Uterus (tissue), 4 donors: ENCODE data around the gene MKLN1. TPM values are rescaled to one million over a fixed set of nuclear protein-coding genes. Genes with fewer than 3 reads are reported as not detected.
"Not testable (repeated sequence)": the region's sequence is repeated elsewhere in the genome, so short reads cannot be mapped to it uniquely, and the experiment has no call there.

Experiments used
- DNase-seq, 2 donors: peaks; one replicate each; pipeline ENCODE4 v3.0.0-alpha.2; 2019 to 2020
- H3K27ac ChIP-seq, 2 donors: fragments of 200-600 bp; sonication (generic); 1 replicate in 1 of 2; 2 replicates in 1 of 2; pipeline ENCODE4 v1.5.1; 2016 to 2018
- H3K27me3 ChIP-seq, 2 donors: fragments of 200-600 bp; sonication (generic); one replicate each; pipeline ENCODE4 v1.5.1; 2018 to 2019; ENCODE audit warnings: control low read depth in 1 of 2
- H3K36me3 ChIP-seq, 2 donors: fragments of 200-600 bp; sonication (generic); one replicate each; pipeline ENCODE4 v1.5.1; 2019; ENCODE audit warnings: control low read depth in 1 of 2
- H3K4me1 ChIP-seq, 2 donors: fragments of 200-600 bp; sonication (generic); one replicate each; pipeline ENCODE4 v1.5.1; 2018 to 2019; ENCODE audit warnings: control low read depth in 1 of 2
- H3K4me3 ChIP-seq, 2 donors: fragments of 200-600 bp; sonication (generic); 1 replicate in 1 of 2; 2 replicates in 1 of 2; pipeline ENCODE4 v1.5.1; 2018 to 2019; ENCODE audit warnings: mild to moderate bottlenecking in 1 of 2
- H3K9me3 ChIP-seq, 2 donors: fragments of 200-600 bp; sonication (generic); one replicate each; pipeline ENCODE4 v1.5.1; 2019; ENCODE audit warnings: control low read depth in 1 of 2
- CTCF ChIP-seq, 4 experiments: fragments of 200-600 bp in 2 of 4; fragments of 450-650 bp in 2 of 4; sonication (generic) in 2 of 4; IDR thresholded peaks; one replicate each; pipeline ENCODE4 v1.5.1; 2016 to 2019; ENCODE audit warnings: antibody characterized with exemption in 4 of 4, mild to moderate bottlenecking in 2 of 4, moderate library complexity in 1 of 4
- POLR2A ChIP-seq, 2 donors: fragments of 450-650 bp; IDR thresholded peaks; one replicate each; pipeline ENCODE4 v1.6.1; 2016; ENCODE audit warnings: antibody characterized with exemption in 2 of 2, mild to moderate bottlenecking in 1 of 2, moderate library complexity in 1 of 2
- intact Hi-C: fragments of 100-400 bp; cut with DNase I; formaldehyde crosslinking; loops from one replicate; pipeline ENCODE4 v1.15.1; 2023; ENCODE audit warnings: low total_unique reads
- total RNA-seq, 4 donors: library from RNA; depleted of rRNA in 3 of 4; stranded (reverse); fragments of >200 nt in 3 of 4; gene quantifications; one replicate each; pipeline versions ENCODE4 v1.1.0 to v1.2.4, GENCODE V29; 2014 to 2023
- donor health status: DM: yes; HTN: yes; CAD: no.

Gene MKLN1
- total RNA-seq, 4 donors from 2014 or later: 52.9 to 311 (median 128) TPM

GRCh38 chr7:131329176-131329570, 1.5 kb downstream of the MKLN1 start:
- Histone ChIP-seq H3K4me1 (no peaks in the 10 kb centered on the region), H3K9me3 (no peaks in the 10 kb centered on the region), H3K27ac (peak overlapping the region; percentile 96), H3K36me3 (no peaks in the 10 kb centered on the region), H3K27me3 (no peaks in the 10 kb centered on the region), H3K4me3 (peak overlapping the region; percentile 79 to 89)
- no peak for DNase-seq
- intact Hi-C loops: no loop called here
- TF ChIP-seq POLR2A (IDR thresholded peaks at IDR 0.05) (no peak), CTCF (IDR thresholded peaks at IDR 0.05) (no peak)

GRCh38 chr7:131330299-131330698, 2.6 kb downstream of the MKLN1 start:
- Histone ChIP-seq H3K27ac (peak overlapping the region in 1 of 2 donors; percentile 96), H3K4me1 (no peaks in the 10 kb centered on the region), H3K4me3 (peak overlapping the region in 1 of 2 donors; percentile 79), H3K27me3 (no peaks in the 10 kb centered on the region), H3K9me3 (no peaks in the 10 kb centered on the region), H3K36me3 (no peaks in the 10 kb centered on the region)
- intact Hi-C loops: no loop called here
- TF ChIP-seq POLR2A (IDR thresholded peaks at IDR 0.05) (no peak), CTCF (IDR thresholded peaks at IDR 0.05) (no peak)
- no peak for DNase-seq

DNA sequence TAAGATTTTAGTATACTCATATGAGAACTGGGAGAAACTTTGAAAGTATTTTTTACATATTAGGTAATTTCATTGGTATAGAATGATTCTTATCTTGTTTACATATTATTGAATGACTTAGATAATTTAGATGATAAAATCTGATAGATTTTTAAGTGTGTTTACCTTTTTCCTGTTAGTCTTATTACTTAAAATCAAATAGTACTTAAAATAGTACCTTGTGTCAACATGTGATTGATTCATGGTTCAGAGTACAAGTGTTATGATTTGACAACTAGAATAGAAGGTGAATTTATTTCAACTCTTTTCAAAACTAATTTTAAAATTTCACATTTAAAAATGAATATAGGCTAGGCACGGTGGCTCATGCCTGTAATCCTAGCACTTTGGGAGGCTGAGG, 4.1 kb downstream of the MKLN1 start:
- H3K9me3 ChIP-seq: no peaks in the 10 kb centered on the region
- no peaks in the 10 kb centered on the region for H3K27me3 ChIP-seq
- H3K27ac ChIP-seq: no peak overlapping the region
- no peak for DNase-seq
- H3K36me3 ChIP-seq: no peaks in the 10 kb centered on the region
- H3K4me3 ChIP-seq: no peak overlapping the region
- no peaks in the 10 kb centered on the region for H3K4me1 ChIP-seq
- no peak for TF ChIP-seq CTCF (IDR thresholded peaks at IDR 0.05)
- no peak for TF ChIP-seq POLR2A (IDR thresholded peaks at IDR 0.05)
- intact Hi-C loops: no loop called here

- H3K27me3 ChIP-seq, intact Hi-C loops, DNase-seq, H3K27ac ChIP-seq, H3K36me3 ChIP-seq, H3K4me1 ChIP-seq, H3K4me3 ChIP-seq, H3K9me3 ChIP-seq: not testable (repeated sequence)
Measured at GRCh38 chr7:131332729-131333128, 5.1 kb downstream of the MKLN1 start.

DNA sequence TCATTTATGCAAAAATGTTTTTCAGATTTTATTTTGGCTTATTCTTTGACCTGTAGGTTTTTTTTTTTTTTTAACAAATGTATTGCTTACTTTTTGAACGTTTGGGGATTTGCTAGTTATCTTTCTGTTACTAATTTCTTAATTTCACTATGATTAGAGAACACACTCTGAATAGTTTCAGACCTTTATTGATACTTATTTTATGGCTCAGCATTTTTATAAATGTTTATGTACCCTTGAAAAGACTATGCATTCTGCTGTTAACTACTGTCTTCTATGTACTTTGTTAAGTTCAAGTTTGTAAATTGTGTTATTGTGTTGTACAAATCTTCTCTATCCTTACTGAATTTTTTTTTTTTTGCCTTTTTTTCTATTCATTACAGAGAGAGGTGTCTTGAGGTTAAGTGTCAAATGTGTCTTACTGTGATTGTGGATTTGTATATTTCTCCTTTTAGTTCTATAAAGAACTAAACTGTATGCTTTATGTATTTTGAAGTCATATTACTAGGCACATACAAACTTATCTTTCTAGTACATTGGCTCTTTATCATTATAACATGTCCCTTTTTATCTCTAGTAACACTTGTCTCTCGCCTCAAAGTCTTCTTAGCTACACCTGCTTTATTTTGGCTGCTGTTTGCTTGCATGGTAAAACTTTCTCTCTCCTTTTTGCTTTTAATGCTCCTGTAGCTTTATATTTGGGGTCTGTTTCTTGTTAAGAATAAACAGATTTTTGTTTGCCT, 8.1 kb downstream of the MKLN1 start:
- no peak for DNase-seq
- H3K9me3 ChIP-seq: no peaks in the 10 kb centered on the region
- no peak overlapping the region for H3K4me3 ChIP-seq
- no peak overlapping the region for H3K27ac ChIP-seq
- no peaks in the 10 kb centered on the region for H3K4me1 ChIP-seq
- TF ChIP-seq POLR2A (IDR thresholded peaks at IDR 0.05) (no peak), CTCF (IDR thresholded peaks at IDR 0.05) (no peak)
- intact Hi-C loops: no loop called here
- H3K36me3 ChIP-seq: no peaks in the 10 kb centered on the region
- H3K27me3 ChIP-seq: no peaks in the 10 kb centered on the region
